Caco-2 (cell line): ENCODE results near the gene EBF3. TPM values are rescaled to one million over a fixed set of nuclear protein-coding genes. Genes with fewer than 3 reads are reported as not detected.

Source experiments
- BruUV-seq: library from RNA; stranded (reverse); fragments of 400-500 nt; replicated peaks from 2 replicates; lab custom pipeline; 2021; lab: Mats Ljungman, UMichigan
- CTCF ChIA-PET: fragments of 300-600 bp; sonication (Branson Sonifier 250); formaldehyde crosslinking; loops from one replicate; lab custom pipeline; 2022; ENCODE audit warnings: antibody characterized with exemption; lab: Charles Lee
- POLR2A ChIA-PET: fragments of 300-600 bp; sonication (Branson Sonifier 250); formaldehyde crosslinking; loops from one replicate; lab custom pipeline; 2022; ENCODE audit warnings: antibody characterized with exemption; lab: Charles Lee
- DNase-seq, 2 experiments: peaks; one replicate each; pipeline versions ENCODE4 v3.0.0 to v3.0.0-alpha.2; 2020 to 2022
- H3K27me3 ChIP-seq: replicated peaks from 2 replicates; pipeline ENCODE4 v1.6.0; 2011; ENCODE audit warnings: low read length; ENCODE audit not compliant: control insufficient read depth, insufficient read depth
- H3K36me3 ChIP-seq: 2 replicates; pipeline ENCODE4 v1.5.1; 2011; ENCODE audit warnings: low read length; ENCODE audit not compliant: control insufficient read depth, insufficient read depth
- H3K4me1 ChIP-seq: fragments of 250-450 bp; sonication (Bioruptor Pico); 2 replicates; pipeline ENCODE4 v1.5.1; 2020; ENCODE audit warnings: mild to moderate bottlenecking
- H3K4me3 ChIP-seq: 2 replicates; pipeline ENCODE4 v1.5.1; 2011; ENCODE audit warnings: low read depth, mild to moderate bottlenecking, control low read depth, low read length
- H3K9me3 ChIP-seq: fragments of 250-450 bp; sonication (Bioruptor Pico); 2 replicates; pipeline ENCODE4 v1.5.1; 2020; ENCODE audit warnings: mild to moderate bottlenecking, moderate library complexity
- H3K27ac Mint-ChIP-seq: one replicate; pipeline ENCODE4 v1.8.0; 2022; ENCODE audit warnings: mixed read lengths; ENCODE audit not compliant: unreplicated experiment
- H3K27me3 Mint-ChIP-seq: one replicate; pipeline ENCODE4 v1.8.0; 2022; ENCODE audit warnings: mixed read lengths; ENCODE audit not compliant: insufficient read depth, unreplicated experiment
- H3K36me3 Mint-ChIP-seq: one replicate; pipeline ENCODE4 v1.8.0; 2022; ENCODE audit warnings: mild to moderate bottlenecking, mixed read lengths; ENCODE audit not compliant: insufficient read depth, unreplicated experiment
- H3K4me1 Mint-ChIP-seq: one replicate; pipeline ENCODE4 v1.8.0; 2022; ENCODE audit warnings: low read depth, mixed read lengths; ENCODE audit not compliant: unreplicated experiment
- H3K4me3 Mint-ChIP-seq: one replicate; pipeline ENCODE4 v1.8.0; 2022; ENCODE audit warnings: mild to moderate bottlenecking, moderate library complexity, mixed read lengths; ENCODE audit not compliant: unreplicated experiment
- H3K9me3 Mint-ChIP-seq: one replicate; pipeline ENCODE4 v1.8.0; 2022; ENCODE audit warnings: mixed read lengths; ENCODE audit not compliant: unreplicated experiment
- intact Hi-C: fragments of 100-400 bp; cut with micrococcal nuclease; formaldehyde crosslinking; loops from one replicate; pipeline ENCODE4 v1.10.0; 2022; ENCODE audit not compliant: unreplicated experiment
- total RNA-seq: library from RNA; stranded (reverse); gene quantifications from 2 replicates; pipeline ENCODE4 v1.2.3, GENCODE V29; 2022
- TF ChIP-seq, protein P1 (sequence below), 2 experiments: fragments of 200-600 bp in 1 of 2; IDR thresholded peaks; 1 replicate in 1 of 2; 2 replicates in 1 of 2; pipeline versions ENCODE4 v1.5.1 to v1.8.0; 2011 to 2022; ENCODE audit warnings: antibody characterized with exemption in 1 of 2, control low read depth in 1 of 2, inconsistent platforms in 1 of 2, low read depth in 1 of 2, low read length in 1 of 2, mild to moderate bottlenecking in 1 of 2, moderate library complexity in 1 of 2; ENCODE audit not compliant: insufficient read depth in 1 of 2, severe bottlenecking in 1 of 2, unreplicated experiment in 1 of 2

The EBF3 gene
- total RNA-seq, 1 experiment from 2014 or later = 0.79 TPM

DNA sequence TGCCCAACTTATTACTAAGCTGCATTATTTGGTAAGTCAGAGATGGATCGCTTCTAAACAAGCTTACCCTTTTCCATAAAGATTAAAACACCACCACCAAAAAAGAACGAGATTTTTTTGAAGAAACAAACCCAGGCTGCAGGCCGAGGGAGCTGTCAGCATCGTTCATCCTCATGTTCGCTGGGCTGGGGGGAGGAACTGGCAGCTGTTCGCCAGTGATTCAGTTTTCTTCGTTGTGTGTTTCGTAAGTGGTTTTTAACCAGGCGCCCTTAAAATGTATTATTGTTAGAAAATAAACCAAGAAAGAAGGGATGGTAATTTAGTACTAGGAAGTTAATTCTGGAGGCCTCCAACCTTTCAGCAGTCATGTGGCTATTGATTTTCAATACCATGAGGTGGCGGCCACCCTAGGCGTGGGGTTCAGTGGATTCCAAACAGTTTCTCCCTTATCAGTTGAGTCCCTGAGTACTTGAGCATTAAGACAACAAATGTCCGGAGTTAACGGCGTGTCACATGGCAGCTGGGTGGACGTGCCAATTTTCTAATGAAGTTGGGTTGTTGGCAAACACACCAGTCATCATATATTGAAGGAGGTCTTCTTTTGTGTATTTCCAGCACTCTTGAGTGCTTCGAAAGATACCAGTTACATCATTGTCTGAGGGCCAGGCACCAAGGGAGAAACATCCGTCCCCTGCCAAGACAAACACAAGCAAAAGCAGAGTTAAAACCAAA, 173.2 kb downstream of the EBF3 start:
- intact Hi-C loops = no loop called here

GRCh38 chr10:129788215-129788614, 175.9 kb downstream of the EBF3 start:
- Histone ChIP-seq H3K4me3 (no peak overlapping the region), H3K9me3 (no peaks in the 10 kb centered on the region), H3K4me1 (no peaks in the 10 kb centered on the region), H3K36me3 (no peaks in the 10 kb centered on the region), H3K27me3 (no peaks in the 10 kb centered on the region)
- BruUV-seq = no TSS peak
- intact Hi-C loops = no loop called here
- Mint-ChIP-seq H3K27me3 (no peaks in the 10 kb centered on the region), H3K36me3 (no peaks in the 10 kb centered on the region), H3K27ac (no peak overlapping the region), H3K4me1 (no peaks in the 10 kb centered on the region), H3K4me3 (no peak overlapping the region), H3K9me3 (no peaks in the 10 kb centered on the region)
- TF ChIP-seq, protein P1, sequence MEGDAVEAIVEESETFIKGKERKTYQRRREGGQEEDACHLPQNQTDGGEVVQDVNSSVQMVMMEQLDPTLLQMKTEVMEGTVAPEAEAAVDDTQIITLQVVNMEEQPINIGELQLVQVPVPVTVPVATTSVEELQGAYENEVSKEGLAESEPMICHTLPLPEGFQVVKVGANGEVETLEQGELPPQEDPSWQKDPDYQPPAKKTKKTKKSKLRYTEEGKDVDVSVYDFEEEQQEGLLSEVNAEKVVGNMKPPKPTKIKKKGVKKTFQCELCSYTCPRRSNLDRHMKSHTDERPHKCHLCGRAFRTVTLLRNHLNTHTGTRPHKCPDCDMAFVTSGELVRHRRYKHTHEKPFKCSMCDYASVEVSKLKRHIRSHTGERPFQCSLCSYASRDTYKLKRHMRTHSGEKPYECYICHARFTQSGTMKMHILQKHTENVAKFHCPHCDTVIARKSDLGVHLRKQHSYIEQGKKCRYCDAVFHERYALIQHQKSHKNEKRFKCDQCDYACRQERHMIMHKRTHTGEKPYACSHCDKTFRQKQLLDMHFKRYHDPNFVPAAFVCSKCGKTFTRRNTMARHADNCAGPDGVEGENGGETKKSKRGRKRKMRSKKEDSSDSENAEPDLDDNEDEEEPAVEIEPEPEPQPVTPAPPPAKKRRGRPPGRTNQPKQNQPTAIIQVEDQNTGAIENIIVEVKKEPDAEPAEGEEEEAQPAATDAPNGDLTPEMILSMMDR (IDR thresholded peaks at IDR 0.05; ENCODE audit: insufficient read depth in 1 of 2, low read depth in 1 of 2, low read length in 1 of 2, severe bottlenecking in 1 of 2, unreplicated experiment in 1 of 2) = no peak
- DNase-seq = peak in 1 of 2 experiments; percentile 22
- ChIA-PET CTCF (no interaction called here), POLR2A (no interaction called here)

More for the DNA sequence above, 173.2 kb downstream of the EBF3 start:
- no peaks in the 10 kb centered on the region for H3K27me3 ChIP-seq
- no peaks in the 10 kb centered on the region for H3K4me1 ChIP-seq
- no peak overlapping the region for H3K4me3 ChIP-seq
- H3K9me3 ChIP-seq = no peaks in the 10 kb centered on the region
- Mint-ChIP-seq H3K4me3 (no peak overlapping the region), H3K27ac (no peak overlapping the region), H3K9me3 (no peaks in the 10 kb centered on the region), H3K4me1 (peaks cover 7% of the 10 kb centered on the region), H3K36me3 (no peaks in the 10 kb centered on the region), H3K27me3 (no peaks in the 10 kb centered on the region)
- TF ChIP-seq, protein P1 (IDR thresholded peaks at IDR 0.05; ENCODE audit: insufficient read depth in 1 of 2, low read depth in 1 of 2, low read length in 1 of 2, severe bottlenecking in 1 of 2, unreplicated experiment in 1 of 2) = no peak
- POLR2A ChIA-PET = no interaction called here
- DNase-seq = no peak
- CTCF ChIA-PET = interaction anchor here (0.6 kb wide), 1 partner anchor 1611 kb away, joined by 4 read pairs; no protein-coding TSS in a partner anchor
- H3K36me3 ChIP-seq = no peaks in the 10 kb centered on the region
- BruUV-seq = no TSS peak

GRCh38 chr10:129787557-129787956, 176.5 kb downstream of the EBF3 start:
- Mint-ChIP-seq H3K9me3 (no peaks in the 10 kb centered on the region), H3K4me3 (no peak overlapping the region), H3K36me3 (no peaks in the 10 kb centered on the region), H3K27me3 (no peaks in the 10 kb centered on the region), H3K27ac (no peak overlapping the region), H3K4me1 (no peaks in the 10 kb centered on the region)
- no peak overlapping the region for H3K4me3 ChIP-seq
- H3K36me3 ChIP-seq = no peaks in the 10 kb centered on the region
- TF ChIP-seq, protein P1 (IDR thresholded peaks at IDR 0.05; ENCODE audit: insufficient read depth in 1 of 2, low read depth in 1 of 2, low read length in 1 of 2, severe bottlenecking in 1 of 2, unreplicated experiment in 1 of 2) = no peak
- intact Hi-C loops = no loop called here
- no peak for DNase-seq
- ChIA-PET CTCF (no interaction called here), POLR2A (no interaction called here)
- no peaks in the 10 kb centered on the region for H3K27me3 ChIP-seq
- no peaks in the 10 kb centered on the region for H3K4me1 ChIP-seq
- no TSS peak for BruUV-seq
- no peaks in the 10 kb centered on the region for H3K9me3 ChIP-seq
